Stimulated activated effector memory CD8-positive, alpha-beta T cell treated with anti-CD3 and anti-CD28 coated beads, Interleukin-12 subunit alpha, Interleukin-12 subunit beta, amount 100 ng/mL, for 72 hours (primary cell): ENCODE data around the gene TSC2.
"Not testable (repeated sequence)": the region's sequence is repeated elsewhere in the genome, so short reads cannot be mapped to it uniquely, and the experiment has no call there.

Source experiments
- ATAC-seq: fragments of 150-1000 bp; cut with Tn5 transposase; 2 replicates; pipeline ENCODE4 v1.10.0; 2021
- DNase-seq, 2 donors: peaks; one replicate each; pipeline ENCODE4 v3.0.0; 2021 to 2022; ENCODE audit warnings: low spot score in 2 of 2
- H3K27ac Mint-ChIP-seq: one replicate; pipeline ENCODE4 v1.8.0; 2022; ENCODE audit warnings: mild to moderate bottlenecking, mixed read lengths
- H3K36me3 Mint-ChIP-seq: one replicate; pipeline ENCODE4 v1.8.0; 2022; ENCODE audit warnings: mild to moderate bottlenecking, mixed read lengths
- H3K4me1 Mint-ChIP-seq: one replicate; pipeline ENCODE4 v1.8.0; 2022; ENCODE audit warnings: mixed read lengths
- H3K4me3 Mint-ChIP-seq: one replicate; pipeline ENCODE4 v1.8.0; 2022; ENCODE audit warnings: mild to moderate bottlenecking, mixed read lengths
- H3K9me3 Mint-ChIP-seq: one replicate; pipeline ENCODE4 v1.8.0; 2022; ENCODE audit warnings: mixed read lengths

TSC2 gene

DNA sequence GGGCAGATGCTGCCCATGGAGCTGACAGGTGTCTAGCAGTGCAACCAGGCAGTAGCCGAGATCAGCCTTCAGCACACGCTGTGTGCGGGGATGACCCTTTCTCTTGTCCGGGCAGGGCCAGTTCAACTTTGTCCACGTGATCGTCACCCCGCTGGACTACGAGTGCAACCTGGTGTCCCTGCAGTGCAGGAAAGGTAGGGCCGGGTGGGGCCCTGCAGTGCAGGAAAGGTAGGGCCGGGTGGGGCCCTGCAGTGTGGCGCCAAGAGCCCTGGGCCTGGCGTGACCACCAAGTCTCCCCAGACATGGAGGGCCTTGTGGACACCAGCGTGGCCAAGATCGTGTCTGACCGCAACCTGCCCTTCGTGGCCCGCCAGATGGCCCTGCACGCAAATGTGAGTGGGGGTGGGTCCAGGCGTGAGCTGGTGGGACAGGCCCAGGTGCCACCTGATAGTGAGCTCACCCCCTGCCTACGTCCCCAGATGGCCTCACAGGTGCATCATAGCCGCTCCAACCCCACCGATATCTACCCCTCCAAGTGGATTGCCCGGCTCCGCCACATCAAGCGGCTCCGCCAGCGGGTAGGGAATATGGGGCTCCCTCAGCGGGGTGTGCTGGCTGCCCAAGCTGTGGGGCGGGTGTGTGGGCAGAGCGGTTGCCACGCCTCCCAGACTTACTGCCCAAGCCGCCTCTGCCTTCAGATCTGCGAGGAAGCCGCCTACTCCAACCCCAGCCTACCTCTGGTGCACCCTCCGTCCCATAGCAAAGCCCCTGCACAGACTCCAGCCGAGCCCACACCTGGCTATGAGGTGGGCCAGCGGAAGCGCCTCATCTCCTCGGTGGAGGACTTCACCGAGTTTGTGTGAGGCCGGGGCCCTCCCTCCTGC lies 40.2 kb downstream of the TSC2 start:
- no peak for ATAC-seq
- H3K4me3 Mint-ChIP-seq = no peak overlapping the region
- H3K4me1 Mint-ChIP-seq = no peaks in the 10 kb centered on the region
- H3K36me3 Mint-ChIP-seq = peaks cover 29% of the 10 kb centered on the region
- DNase-seq = no peak
- H3K9me3 Mint-ChIP-seq = no peaks in the 10 kb centered on the region
- H3K27ac Mint-ChIP-seq = no peak overlapping the region

DNA sequence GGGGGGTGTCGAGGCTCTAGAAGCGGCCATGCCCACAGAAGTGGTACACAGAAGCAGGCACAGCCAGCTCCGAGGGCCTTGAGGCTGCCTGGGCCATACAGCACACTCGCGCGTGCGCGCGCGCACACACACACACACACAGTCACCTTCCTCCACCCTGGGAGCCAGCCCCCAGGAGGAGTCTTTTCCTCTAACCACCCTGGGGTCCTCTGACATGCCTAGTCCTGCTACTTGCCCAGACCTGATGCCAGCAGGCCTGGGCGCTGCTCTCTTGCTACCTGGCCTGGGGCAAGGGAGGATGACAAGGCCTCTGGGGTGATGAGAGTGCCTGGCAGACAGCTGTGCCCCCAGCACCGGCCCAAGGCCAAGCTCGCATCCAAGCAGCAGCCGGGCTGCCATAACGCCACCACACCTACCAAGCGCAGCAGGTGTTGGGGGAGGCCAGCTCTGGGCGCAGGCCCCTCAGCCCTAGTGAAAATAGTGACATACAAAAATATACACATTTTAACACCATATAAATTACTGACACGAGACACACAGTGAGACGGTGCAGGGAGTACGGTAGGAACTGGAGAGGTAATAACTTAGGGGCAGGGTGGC lies 41.1 kb downstream of the TSC2 start:
- peaks cover 29% of the 10 kb centered on the region for H3K36me3 Mint-ChIP-seq
- H3K9me3 Mint-ChIP-seq = no peaks in the 10 kb centered on the region
- DNase-seq (no peak), ATAC-seq (no peak)
- no peak overlapping the region for H3K27ac Mint-ChIP-seq
- no peak overlapping the region for H3K4me3 Mint-ChIP-seq
- no peaks in the 10 kb centered on the region for H3K4me1 Mint-ChIP-seq

DNA sequence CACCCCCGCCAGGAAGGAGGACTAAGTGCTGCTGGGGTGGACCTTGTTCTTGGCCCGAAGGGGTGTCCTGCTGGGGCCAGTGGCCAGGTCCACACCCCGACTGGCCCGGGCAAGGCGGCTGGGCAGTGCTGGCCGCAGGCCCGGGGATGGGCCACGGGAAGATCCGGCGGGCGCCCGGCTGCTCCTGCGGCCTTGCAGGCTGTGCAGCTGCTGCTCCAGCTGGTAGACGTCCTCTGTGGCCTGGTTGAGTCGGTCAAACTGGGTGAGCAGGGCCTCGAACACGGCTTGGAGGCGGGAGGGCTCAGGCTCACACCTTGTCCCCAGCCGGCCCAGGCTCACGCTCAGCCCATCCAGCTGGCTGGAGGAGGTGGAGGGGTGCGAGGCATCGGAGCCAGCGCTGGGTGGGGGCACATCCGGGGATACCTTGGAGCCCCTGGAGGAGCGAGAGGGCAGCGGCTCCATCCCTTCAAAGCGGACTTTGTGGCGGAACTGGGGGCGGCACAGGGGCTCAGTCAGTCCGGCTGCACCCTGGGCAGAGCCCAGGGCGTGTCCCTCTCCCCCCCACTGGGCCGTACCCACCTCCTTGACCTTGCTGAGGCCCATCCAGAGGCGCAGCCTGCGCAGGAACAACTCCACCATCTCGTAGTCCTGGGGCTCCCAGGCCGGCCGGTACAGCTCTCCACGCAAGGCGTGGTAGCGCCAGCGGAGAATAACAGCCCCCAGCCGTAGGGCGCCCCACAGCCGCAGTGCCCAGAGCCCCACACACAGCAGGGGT lies 42.1 kb downstream of the TSC2 start:
- peaks cover 29% of the 10 kb centered on the region for H3K36me3 Mint-ChIP-seq
- no peak overlapping the region for H3K27ac Mint-ChIP-seq
- no peaks in the 10 kb centered on the region for H3K4me1 Mint-ChIP-seq
- H3K4me3 Mint-ChIP-seq = no peak overlapping the region
- H3K9me3 Mint-ChIP-seq = no peaks in the 10 kb centered on the region
- DNase-seq = no peak
- ATAC-seq = no peak

DNA sequence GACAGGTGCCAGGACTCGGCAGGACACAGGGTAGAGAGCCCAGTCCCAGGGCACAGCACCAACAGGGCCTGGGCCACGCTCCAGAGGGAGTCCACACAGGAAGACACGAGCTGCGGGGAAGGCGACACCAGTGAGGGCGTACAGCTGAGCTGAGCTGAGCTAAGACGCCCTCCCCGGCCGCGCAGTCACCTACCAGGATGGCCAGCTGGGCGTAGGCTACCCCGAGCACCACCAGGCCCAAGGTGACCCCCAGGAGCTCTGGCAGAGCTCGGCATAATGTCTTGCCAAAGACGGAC lies 42.6 kb downstream of the TSC2 start:
- H3K4me1 Mint-ChIP-seq = no peaks in the 10 kb centered on the region
- no peak overlapping the region for H3K4me3 Mint-ChIP-seq
- DNase-seq = no peak
- no peak for ATAC-seq
- peaks cover 24% of the 10 kb centered on the region for H3K36me3 Mint-ChIP-seq
- no peaks in the 10 kb centered on the region for H3K9me3 Mint-ChIP-seq
- H3K27ac Mint-ChIP-seq = no peak overlapping the region

DNA sequence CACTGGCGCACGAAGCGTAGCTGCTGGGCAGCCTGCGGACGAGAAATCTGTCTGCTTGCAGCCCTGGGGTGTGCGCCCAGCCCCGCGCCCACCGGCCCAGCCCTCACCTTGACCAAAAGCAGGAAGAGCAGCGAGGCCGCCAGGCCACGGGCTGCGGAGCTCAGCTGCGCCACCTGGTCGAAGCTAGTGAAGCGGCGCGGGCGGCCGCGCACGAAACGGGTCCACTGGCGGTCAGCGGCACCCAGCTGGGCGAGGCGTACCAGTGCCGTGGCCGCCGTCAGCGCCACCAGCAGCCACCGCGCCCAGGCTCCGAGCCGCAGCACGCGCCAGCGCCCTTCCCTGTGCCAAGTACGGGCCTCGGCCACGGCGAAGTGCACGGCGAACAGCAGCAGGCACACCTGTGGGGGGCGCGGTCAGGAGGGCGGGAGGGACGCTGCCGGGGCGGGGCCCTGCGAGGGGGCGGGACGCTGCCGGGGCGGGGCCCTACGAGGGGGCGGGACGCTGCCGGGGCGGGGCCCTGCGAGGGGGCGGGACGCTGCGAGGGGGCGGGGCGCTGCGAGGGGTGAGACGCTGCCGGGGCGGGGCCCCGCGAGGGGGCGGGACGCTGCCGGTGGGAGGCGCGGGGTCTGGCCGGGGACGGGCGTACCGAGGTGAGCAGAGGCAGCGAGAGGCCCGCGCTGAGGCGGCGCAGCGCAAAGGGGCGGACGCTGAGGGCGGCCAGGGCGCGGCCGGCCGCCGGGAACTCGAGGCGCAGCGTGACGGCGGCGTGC lies 43.2 kb downstream of the TSC2 start:
- peak; percentile 64 for ATAC-seq
- Mint-ChIP-seq H3K9me3 (no peaks in the 10 kb centered on the region), H3K27ac (no peak overlapping the region), H3K4me1 (no peaks in the 10 kb centered on the region), H3K36me3 (peaks cover 21% of the 10 kb centered on the region), H3K4me3 (no peak overlapping the region)
- peak in 1 of 2 donors; percentile 51 for DNase-seq

DNA sequence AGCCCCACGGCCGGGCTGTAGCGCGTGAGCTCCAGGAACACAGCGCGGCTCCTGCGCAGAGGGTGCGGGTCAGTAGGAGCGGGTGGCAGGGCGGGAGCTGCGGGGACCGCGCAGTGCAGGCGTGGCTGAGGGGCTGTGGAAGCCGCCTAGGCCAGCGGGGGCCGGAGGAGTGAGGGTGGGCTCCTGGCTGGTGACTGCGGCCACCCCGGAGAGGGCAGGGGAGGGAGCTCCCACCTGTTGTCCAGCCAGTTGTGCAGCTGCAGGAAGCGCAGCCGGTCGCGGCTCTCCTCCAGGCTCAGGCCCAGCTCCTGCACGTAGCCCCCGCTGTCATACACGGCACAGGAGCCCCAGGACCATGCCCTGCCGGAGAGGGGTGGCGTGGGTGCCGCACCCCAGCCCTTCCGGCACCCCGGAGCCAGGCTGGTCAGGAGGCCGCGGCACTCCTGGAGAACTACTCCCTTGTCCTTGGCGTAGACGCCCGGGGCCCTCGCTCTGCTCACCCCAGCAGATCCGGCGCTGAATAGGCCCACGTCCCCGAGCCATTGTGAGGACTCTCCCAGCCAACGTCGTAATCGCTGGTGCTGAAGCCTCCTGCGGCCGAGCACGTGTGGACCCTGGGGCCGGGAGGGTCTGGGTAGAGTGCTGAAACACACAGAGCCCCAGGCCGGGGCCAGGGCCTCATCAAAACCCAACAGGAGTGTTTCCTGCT lies 43.9 kb downstream of the TSC2 start:
- DNase-seq (no peak), ATAC-seq (no peak)
- peaks cover 23% of the 10 kb centered on the region for H3K36me3 Mint-ChIP-seq
- no peak overlapping the region for H3K27ac Mint-ChIP-seq
- no peak overlapping the region for H3K4me3 Mint-ChIP-seq
- H3K4me1 Mint-ChIP-seq = no peaks in the 10 kb centered on the region
- H3K9me3 Mint-ChIP-seq = no peaks in the 10 kb centered on the region

DNA sequence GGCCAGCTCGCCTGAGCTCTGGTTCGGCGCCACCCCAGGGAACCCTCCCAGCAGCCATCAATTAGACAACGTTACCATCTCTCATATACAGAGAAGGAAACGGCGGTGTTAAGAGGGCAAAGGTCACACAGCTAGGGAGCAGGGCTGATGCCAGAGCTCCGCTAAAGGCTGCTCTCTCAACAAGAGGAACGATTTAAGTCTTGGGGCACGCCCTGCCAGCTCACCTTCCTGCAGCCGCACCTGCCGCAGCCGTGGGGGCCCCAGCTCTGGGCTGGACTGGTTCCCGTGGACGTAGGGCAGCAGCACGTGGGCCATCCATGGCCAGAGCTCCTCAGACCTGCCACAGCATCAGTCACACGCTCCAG lies 44.5 kb downstream of the TSC2 start:
- DNase-seq (no peak), ATAC-seq (no peak)
- H3K27ac Mint-ChIP-seq = no peak overlapping the region
- no peak overlapping the region for H3K4me3 Mint-ChIP-seq
- no peaks in the 10 kb centered on the region for H3K4me1 Mint-ChIP-seq
- H3K36me3 Mint-ChIP-seq = peaks cover 17% of the 10 kb centered on the region
- H3K9me3 Mint-ChIP-seq = no peaks in the 10 kb centered on the region

DNA sequence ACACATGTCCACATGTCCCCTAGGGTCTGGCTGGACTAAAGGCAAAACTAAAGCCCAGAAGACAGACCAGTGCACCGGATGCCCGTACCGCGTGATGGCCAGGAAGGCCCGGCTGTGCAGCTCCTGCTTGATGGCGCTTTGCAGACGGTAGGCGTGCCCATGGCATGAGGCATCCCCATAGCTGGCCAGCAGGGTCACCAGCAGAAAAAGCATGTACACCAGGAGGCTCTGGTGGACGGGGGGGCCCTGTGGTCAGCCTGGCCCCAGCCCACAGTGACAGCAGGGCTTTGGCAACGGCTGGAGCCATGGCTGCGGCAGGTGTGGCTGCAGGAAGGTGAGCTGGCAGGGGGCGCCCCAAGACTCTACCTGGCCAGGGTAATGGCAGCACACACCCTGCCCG lies 45.1 kb downstream of the TSC2 start:
- H3K4me1 Mint-ChIP-seq = no peaks in the 10 kb centered on the region
- H3K4me3 Mint-ChIP-seq = no peak overlapping the region
- ATAC-seq (no peak), DNase-seq (no peak)
- no peaks in the 10 kb centered on the region for H3K9me3 Mint-ChIP-seq
- H3K36me3 Mint-ChIP-seq = peaks cover 17% of the 10 kb centered on the region
- H3K27ac Mint-ChIP-seq = no peak overlapping the region

DNA sequence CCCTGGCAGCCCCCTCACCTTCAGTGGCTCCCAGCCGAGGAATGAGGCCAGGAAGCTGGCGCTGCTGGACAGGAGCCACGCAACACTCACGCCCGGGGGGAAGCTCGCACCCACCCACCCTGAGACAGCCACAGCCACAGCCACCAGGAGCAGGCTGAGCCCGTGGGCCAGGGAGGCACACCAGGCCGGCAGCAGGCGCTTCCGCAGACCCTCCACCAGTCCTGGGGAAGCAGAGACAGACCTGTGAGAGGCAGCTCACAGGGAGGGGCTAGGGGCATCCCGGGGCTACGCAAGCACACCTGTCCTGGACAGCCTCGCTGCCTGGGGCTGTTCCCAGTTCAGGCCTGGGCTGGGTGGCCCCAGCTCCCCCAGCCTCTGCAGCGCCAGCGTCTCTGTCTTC lies 46.0 kb downstream of the TSC2 start:
- Mint-ChIP-seq H3K4me3 (no peak overlapping the region), H3K4me1 (no peaks in the 10 kb centered on the region), H3K27ac (no peak overlapping the region), H3K9me3 (no peaks in the 10 kb centered on the region), H3K36me3 (peaks cover 11% of the 10 kb centered on the region)
- DNase-seq = no peak
- no peak for ATAC-seq

DNA sequence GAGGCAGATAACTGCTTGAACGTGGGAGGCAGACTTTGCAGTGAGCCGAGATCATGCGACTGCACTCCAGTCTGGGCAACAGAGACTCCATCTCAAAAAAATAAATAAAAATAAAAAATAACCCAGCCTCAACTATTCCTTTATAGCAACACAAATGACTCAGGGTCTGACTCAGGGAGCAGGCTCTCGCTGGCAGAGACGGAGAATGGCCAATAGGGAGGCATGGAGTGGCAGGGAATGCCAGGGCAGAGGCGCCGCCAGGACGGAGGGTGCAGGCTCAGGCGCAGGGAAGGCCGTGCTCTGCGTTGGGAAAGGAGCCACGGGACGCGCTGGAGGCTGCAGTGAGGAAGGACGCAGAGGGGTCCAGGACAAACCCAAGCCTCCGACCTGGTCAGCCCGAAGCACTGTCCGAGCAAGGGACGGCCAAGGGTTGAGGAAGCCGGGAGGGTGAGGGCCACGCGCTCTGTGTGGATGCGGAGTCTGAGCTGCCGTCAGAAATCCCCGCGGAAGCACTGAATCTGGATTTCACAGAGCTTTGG lies 47.6 kb downstream of the TSC2 start:
- Mint-ChIP-seq H3K9me3 (no peaks in the 10 kb centered on the region), H3K4me3 (no peak overlapping the region), H3K36me3 (peaks cover 11% of the 10 kb centered on the region), H3K4me1 (no peaks in the 10 kb centered on the region), H3K27ac (no peak overlapping the region)
- DNase-seq (no peak), ATAC-seq (no peak)

DNA sequence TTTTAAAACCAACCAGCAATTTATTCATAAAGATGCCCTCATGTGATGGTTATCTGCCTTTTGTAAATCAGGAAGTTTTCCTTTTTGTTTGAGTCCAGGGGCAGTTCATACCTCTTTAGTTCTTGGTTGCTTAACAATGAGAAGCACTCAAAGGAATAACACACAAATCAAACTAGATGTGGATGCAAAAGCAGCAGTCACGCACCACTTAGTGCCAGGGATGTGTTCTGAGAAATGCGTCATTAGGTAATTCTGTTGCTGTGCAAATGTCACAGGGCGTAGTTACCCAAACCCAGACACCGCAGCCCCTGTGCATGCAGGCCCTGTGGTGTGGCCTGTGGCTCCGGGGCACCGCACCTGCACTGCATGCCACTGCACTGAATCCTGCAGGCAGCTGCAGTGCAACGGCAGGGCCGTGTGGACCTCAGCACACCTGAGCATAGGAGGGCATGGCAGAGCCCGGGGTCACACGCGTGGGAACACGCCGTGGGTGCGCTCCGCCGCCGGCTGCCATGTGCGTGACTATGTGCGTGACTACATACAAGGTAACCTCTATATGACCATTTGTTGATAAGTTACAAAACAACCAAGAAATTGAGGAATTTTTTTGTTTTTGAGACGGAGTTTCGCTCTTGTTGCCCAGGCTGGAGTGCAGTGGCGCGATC lies 48.3 kb downstream of the TSC2 start:
- DNase-seq (no peak), ATAC-seq (no peak)
- no peak overlapping the region for H3K27ac Mint-ChIP-seq
- no peak overlapping the region for H3K4me3 Mint-ChIP-seq
- peaks cover 11% of the 10 kb centered on the region for H3K36me3 Mint-ChIP-seq
- H3K9me3 Mint-ChIP-seq = no peaks in the 10 kb centered on the region
- H3K4me1 Mint-ChIP-seq = no peaks in the 10 kb centered on the region

DNA sequence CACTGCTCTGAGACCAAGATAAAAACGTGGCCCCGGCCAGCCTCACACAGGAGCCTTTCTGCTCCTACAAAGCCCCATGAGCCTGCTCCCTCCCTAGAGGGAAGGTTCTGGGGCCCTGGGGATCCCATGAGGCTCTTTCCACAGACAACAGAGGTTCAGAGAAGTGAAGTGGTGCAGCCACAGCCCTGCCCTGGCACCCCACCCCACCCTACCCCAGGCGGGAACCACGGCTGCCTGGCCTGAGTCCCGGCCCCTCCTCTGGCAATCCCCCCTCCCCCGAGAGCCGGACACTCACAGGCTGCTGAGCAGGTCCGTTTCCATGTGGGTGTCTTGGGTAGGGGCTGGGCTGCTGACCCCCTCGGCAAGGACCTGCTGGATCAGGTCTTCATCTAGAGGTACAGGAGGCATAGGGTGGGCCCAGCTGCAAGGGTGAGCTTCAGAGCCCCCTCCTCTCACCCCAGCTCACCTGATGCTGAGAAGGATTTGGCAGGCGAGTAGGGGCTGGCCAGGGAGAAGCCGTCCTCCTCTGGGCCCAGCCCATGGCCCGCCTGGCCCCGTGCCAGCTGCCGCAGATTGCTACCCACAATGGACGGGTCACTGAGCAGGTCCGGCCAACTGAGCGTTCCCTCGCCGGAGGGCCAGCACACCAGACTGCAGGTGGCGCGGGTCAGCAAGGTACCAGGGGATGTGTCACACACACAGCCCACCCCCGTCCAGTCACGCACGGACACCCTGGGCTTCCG lies 49.2 kb downstream of the TSC2 start:
- Mint-ChIP-seq H3K9me3 (no peaks in the 10 kb centered on the region), H3K4me3 (no peak overlapping the region), H3K36me3 (peaks cover 17% of the 10 kb centered on the region), H3K27ac (no peak overlapping the region), H3K4me1 (no peaks in the 10 kb centered on the region)
- ATAC-seq (no peak), DNase-seq (no peak)

DNA sequence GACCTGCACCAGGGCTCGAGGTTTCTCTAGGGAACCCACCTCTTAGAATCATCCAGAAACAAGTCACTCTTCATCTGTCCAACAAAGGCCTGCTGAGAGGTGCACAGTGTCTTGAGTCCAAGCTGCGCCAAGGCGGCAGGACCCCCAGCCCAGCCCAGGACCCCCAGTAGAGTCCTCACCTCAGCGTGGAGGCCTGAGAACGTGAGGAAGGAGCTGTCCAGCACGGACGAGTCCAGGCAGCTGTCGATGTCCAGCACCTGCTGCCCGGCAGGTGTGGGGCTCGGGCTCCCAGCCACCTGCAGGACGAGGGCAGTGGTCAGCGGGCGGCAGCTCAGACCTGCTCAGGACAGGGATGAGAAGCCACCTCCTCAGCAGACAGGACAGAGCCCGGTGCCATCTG lies 49.9 kb downstream of the TSC2 start:
- not testable (repeated sequence) for H3K4me3 Mint-ChIP-seq, DNase-seq, H3K9me3 Mint-ChIP-seq, H3K4me1 Mint-ChIP-seq, H3K27ac Mint-ChIP-seq, ATAC-seq
- peaks cover 13% of the 10 kb centered on the region for H3K36me3 Mint-ChIP-seq

DNA sequence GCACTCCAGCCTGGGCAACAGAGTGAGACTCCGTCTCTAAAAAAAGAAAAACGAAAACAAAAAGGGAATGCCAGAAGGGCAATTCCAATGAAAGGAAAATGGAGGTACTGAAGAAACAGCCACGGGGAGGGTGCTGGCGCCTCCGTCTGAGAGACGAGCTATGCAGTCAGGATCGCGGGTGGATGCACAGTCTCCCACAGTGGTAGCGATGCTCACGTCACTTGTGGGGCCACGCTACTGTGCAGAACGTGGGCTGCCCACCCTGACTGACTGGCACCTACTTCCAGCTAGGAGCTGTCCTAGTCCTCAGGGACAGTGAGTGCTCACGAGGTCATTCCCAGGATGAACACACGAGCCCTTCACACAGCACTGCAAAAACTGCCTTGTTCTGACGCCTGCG lies 53.8 kb downstream of the TSC2 start:
- not testable (repeated sequence) for H3K4me3 Mint-ChIP-seq, H3K4me1 Mint-ChIP-seq

More for the DNA sequence above, 53.8 kb downstream of the TSC2 start:
- DNase-seq, H3K27ac Mint-ChIP-seq, H3K36me3 Mint-ChIP-seq, H3K9me3 Mint-ChIP-seq, ATAC-seq: not testable (repeated sequence)
